ENCODE measurements around the gene AMPD2.

- TF ChIP-seq ISL1 (CRISPR knock-in tag; IDR thresholded peaks at IDR 0.05) (no peak), ZNF70 (CRISPR knock-in tag; IDR thresholded peaks at IDR 0.05) (no peak), OSR1 (CRISPR knock-in tag; IDR thresholded peaks at IDR 0.05) (no peak), PATZ1 (CRISPR knock-in tag; IDR thresholded peaks at IDR 0.05; ENCODE audit: borderline replicate concordance) (no peak), PPARA (CRISPR knock-in tag; IDR thresholded peaks at IDR 0.05; ENCODE audit: borderline replicate concordance) (no peak), RARB (CRISPR knock-in tag; IDR thresholded peaks at IDR 0.05) (no peak), CSDC2 (CRISPR knock-in tag; IDR thresholded peaks at IDR 0.05) (no peak), POU6F1 (CRISPR knock-in tag; IDR thresholded peaks at IDR 0.05; ENCODE audit: borderline replicate concordance, low read depth) (no peak), BACH2 (CRISPR knock-in tag; IDR thresholded peaks at IDR 0.05; ENCODE audit: borderline replicate concordance) (no peak)
These were observed 5.5 kb downstream of the AMPD2 start for GRCh38 chr1:109625176-109625575.

Measured in SK-N-SH treated with all-trans-retinoic acid at 6 μM for 48 hours (cell line).